Hepatocyte (in vitro differentiated cells): ENCODE results near the gene C19orf33. TPM values are rescaled to one million over a fixed set of nuclear protein-coding genes. Genes with fewer than 3 reads are reported as not detected.

Experiments used
- DNase-seq: peaks from one replicate; pipeline ENCODE4 v3.0.0-alpha.2; 2016; ENCODE audit warnings: low spot score
- H2AFZ ChIP-seq: fragments of 200-600 bp; sonication (generic); 2 replicates; pipeline ENCODE4 v1.6.0; 2016; ENCODE audit warnings: antibody characterized with exemption, mild to moderate bottlenecking
- H3K27ac ChIP-seq: fragments of 200-600 bp; sonication (generic); 2 replicates; pipeline ENCODE4 v1.5.1; 2016; ENCODE audit warnings: mild to moderate bottlenecking
- H3K27me3 ChIP-seq: fragments of 200-600 bp; sonication (generic); 2 replicates; pipeline ENCODE4 v1.6.1; 2016
- H3K36me3 ChIP-seq: fragments of 200-600 bp; sonication (generic); replicated peaks from 2 replicates; pipeline ENCODE4 v1.5.1; 2016; ENCODE audit warnings: low read depth; ENCODE audit not compliant: insufficient read depth
- H3K4me1 ChIP-seq: fragments of 200-600 bp; sonication (generic); 2 replicates; pipeline ENCODE4 v1.5.1; 2016; ENCODE audit warnings: mild to moderate bottlenecking, moderate library complexity; ENCODE audit not compliant: insufficient read depth
- H3K4me2 ChIP-seq: fragments of 200-600 bp; sonication (generic); 2 replicates; pipeline ENCODE4 v1.6.0; 2016
- H3K4me3 ChIP-seq: fragments of 200-600 bp; sonication (generic); 2 replicates; pipeline ENCODE4 v1.5.1; 2016; ENCODE audit warnings: mild to moderate bottlenecking
- H3K79me2 ChIP-seq: fragments of 200-600 bp; sonication (generic); 2 replicates; pipeline ENCODE4 v1.6.0; 2017; ENCODE audit warnings: mild to moderate bottlenecking
- H3K9me2 ChIP-seq: fragments of 200-600 bp; sonication (generic); replicated peaks from 2 replicates; pipeline ENCODE4 v1.6.0; 2017; ENCODE audit warnings: mild to moderate bottlenecking; ENCODE audit not compliant: insufficient read depth
- H3K9me3 ChIP-seq: fragments of 200-600 bp; sonication (generic); 2 replicates; pipeline ENCODE4 v1.5.1; 2016; ENCODE audit warnings: low read depth, mild to moderate bottlenecking
- H4K20me1 ChIP-seq: fragments of 200-600 bp; sonication (generic); 2 replicates; pipeline ENCODE4 v1.6.0; 2016; ENCODE audit warnings: mild to moderate bottlenecking; ENCODE audit not compliant: insufficient read depth, poor library complexity, severe bottlenecking
- EZH2 ChIP-seq: fragments of 200-600 bp; sonication (generic); IDR thresholded peaks from 2 replicates; pipeline ENCODE4 v1.6.1; 2016; ENCODE audit warnings: antibody characterized with exemption, mild to moderate bottlenecking, borderline replicate concordance
- EZH2phosphoT487 ChIP-seq: fragments of 200-600 bp; sonication (generic); IDR thresholded peaks from one replicate; pipeline ENCODE4 v1.6.1; 2018; ENCODE audit warnings: antibody characterized with exemption, mild to moderate bottlenecking, low read depth, moderate library complexity; ENCODE audit not compliant: unreplicated experiment, severe bottlenecking
- WGBS: methylation state at CpG from one replicate; pipeline ENCODE4 v1.1.6; 2016; ENCODE audit warnings: low lambda C conversion rate; ENCODE audit errors: missing lambda C conversion rate; 5-methylcytosine and 5-hydroxymethylcytosine counted together
- polyA plus RNA-seq: library from polyadenylated mRNA; unstranded; fragments of >200 nt; fragmentation: Nextera tagmentation; extraction: Ambion mirVana; gene quantifications from 2 replicates; pipeline ENCODE4 v1.2.1, GENCODE V29; 2016
- total RNA-seq: library from RNA; depleted of rRNA; stranded (reverse); fragments of >200 nt; gene quantifications from 2 replicates; pipeline ENCODE4 v1.2.3, GENCODE V29; 2014
- TF ChIP-seq, protein P1 (sequence below): fragments of 200-600 bp; sonication (generic); IDR thresholded peaks from 2 replicates; pipeline ENCODE4 v1.5.1; 2016; ENCODE audit warnings: antibody characterized with exemption, mild to moderate bottlenecking; ENCODE audit not compliant: poor library complexity

Gene C19orf33
- total and polyA plus RNA-seq, 2 experiments from 2014 or later = 118 to 126 TPM

- no peaks in the 10 kb centered on the region for H3K9me2 ChIP-seq
- no peaks in the 10 kb centered on the region for H3K36me3 ChIP-seq
- H2AFZ ChIP-seq = no peak overlapping the region
- H3K4me3 ChIP-seq = no peak overlapping the region
- H4K20me1 ChIP-seq = no peaks in the 10 kb centered on the region
- TF ChIP-seq, protein P1, sequence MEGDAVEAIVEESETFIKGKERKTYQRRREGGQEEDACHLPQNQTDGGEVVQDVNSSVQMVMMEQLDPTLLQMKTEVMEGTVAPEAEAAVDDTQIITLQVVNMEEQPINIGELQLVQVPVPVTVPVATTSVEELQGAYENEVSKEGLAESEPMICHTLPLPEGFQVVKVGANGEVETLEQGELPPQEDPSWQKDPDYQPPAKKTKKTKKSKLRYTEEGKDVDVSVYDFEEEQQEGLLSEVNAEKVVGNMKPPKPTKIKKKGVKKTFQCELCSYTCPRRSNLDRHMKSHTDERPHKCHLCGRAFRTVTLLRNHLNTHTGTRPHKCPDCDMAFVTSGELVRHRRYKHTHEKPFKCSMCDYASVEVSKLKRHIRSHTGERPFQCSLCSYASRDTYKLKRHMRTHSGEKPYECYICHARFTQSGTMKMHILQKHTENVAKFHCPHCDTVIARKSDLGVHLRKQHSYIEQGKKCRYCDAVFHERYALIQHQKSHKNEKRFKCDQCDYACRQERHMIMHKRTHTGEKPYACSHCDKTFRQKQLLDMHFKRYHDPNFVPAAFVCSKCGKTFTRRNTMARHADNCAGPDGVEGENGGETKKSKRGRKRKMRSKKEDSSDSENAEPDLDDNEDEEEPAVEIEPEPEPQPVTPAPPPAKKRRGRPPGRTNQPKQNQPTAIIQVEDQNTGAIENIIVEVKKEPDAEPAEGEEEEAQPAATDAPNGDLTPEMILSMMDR = no peak
- no peak for TF ChIP-seq EZH2
- no peak for TF ChIP-seq EZH2phosphoT487
- H3K4me1 ChIP-seq = peaks cover 6% of the 10 kb centered on the region
- peaks cover 6% of the 10 kb centered on the region for H3K79me2 ChIP-seq
- WGBS = 93% methylated on average over 2 of the region's 2 CpGs
- no peak for DNase-seq
- H3K9me3 ChIP-seq = no peaks in the 10 kb centered on the region
- no peak overlapping the region for H3K27ac ChIP-seq
- no peak overlapping the region for H3K4me2 ChIP-seq
- H3K27me3 ChIP-seq = no peaks in the 10 kb centered on the region
These were observed 36.9 kb downstream of the C19orf33 start for GRCh38 chr19:38340927-38341326.

GRCh38 chr19:38346837-38347236 is 42.8 kb downstream of the C19orf33 start:
- Histone ChIP-seq H3K36me3 (no peaks in the 10 kb centered on the region), H3K4me3 (no peak overlapping the region), H3K4me1 (no peaks in the 10 kb centered on the region), H4K20me1 (no peaks in the 10 kb centered on the region), H3K27ac (no peak overlapping the region), H3K27me3 (no peaks in the 10 kb centered on the region), H3K9me2 (no peaks in the 10 kb centered on the region), H3K9me3 (no peaks in the 10 kb centered on the region), H3K4me2 (no peak overlapping the region), H3K79me2 (no peaks in the 10 kb centered on the region), H2AFZ (no peak overlapping the region)
- TF ChIP-seq, protein P1 = no peak
- TF ChIP-seq EZH2phosphoT487 = no peak
- TF ChIP-seq EZH2 = no peak
- no peak for DNase-seq
- 82% methylated on average over 4 of the region's 4 CpGs for WGBS

DNA sequence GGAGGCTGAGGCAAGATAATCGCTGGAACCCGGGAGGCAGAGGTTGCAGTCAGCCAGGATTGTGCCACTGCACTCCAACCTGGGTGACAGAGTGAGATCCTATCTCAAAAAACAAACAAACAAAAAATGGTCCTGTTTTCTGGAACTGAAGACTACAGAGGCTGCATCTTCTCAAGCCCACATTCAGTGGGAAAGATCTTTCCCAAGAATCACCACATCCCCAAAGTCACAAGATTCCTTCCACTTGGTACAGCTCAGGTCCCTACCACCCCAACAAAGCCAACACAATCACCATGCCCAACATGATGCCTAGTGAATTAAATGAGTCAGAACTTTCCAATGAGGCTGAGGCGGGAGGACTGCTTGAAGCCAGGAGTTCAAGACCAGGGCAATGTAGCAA is 46.8 kb downstream of the C19orf33 start:
- Histone ChIP-seq H3K27ac (no peak overlapping the region), H3K4me3 (no peak overlapping the region), H3K4me2 (no peak overlapping the region), H3K9me3 (no peaks in the 10 kb centered on the region), H3K27me3 (no peaks in the 10 kb centered on the region), H2AFZ (no peak overlapping the region), H3K36me3 (no peaks in the 10 kb centered on the region), H3K79me2 (no peaks in the 10 kb centered on the region), H3K4me1 (no peaks in the 10 kb centered on the region), H3K9me2 (no peaks in the 10 kb centered on the region), H4K20me1 (no peaks in the 10 kb centered on the region)
- TF ChIP-seq, protein P1 = no peak
- TF ChIP-seq EZH2phosphoT487 (no peak), EZH2 (no peak)
- WGBS = 90% methylated on average over 3 of the region's 3 CpGs
- DNase-seq = no peak

- Histone ChIP-seq H3K9me2 (no peaks in the 10 kb centered on the region), H3K79me2 (no peaks in the 10 kb centered on the region), H4K20me1 (no peaks in the 10 kb centered on the region), H3K4me2 (no peak overlapping the region), H3K27me3 (no peaks in the 10 kb centered on the region), H3K36me3 (no peaks in the 10 kb centered on the region), H3K4me1 (no peaks in the 10 kb centered on the region), H3K4me3 (no peak overlapping the region), H3K27ac (no peak overlapping the region), H2AFZ (no peak overlapping the region), H3K9me3 (no peaks in the 10 kb centered on the region)
- TF ChIP-seq, protein P1 = no peak
- TF ChIP-seq EZH2phosphoT487 = no peak
- TF ChIP-seq EZH2 = no peak
- no peak for DNase-seq
- 78% methylated on average over 9 of the region's 9 CpGs for WGBS
These were observed 47.9 kb downstream of the C19orf33 start for GRCh38 chr19:38351865-38352395.
